ENCODE data around the gene HS3ST1. TPM values are rescaled to one million over a fixed set of nuclear protein-coding genes. Genes with fewer than 3 reads are reported as not detected.

HS3ST1 gene
- total RNA-seq, 4 donors from 2014 or later: 5.0 to 14.1 (median 10.1) TPM

GRCh38 chr4:11424856-11425255 is 3.8 kb downstream of the HS3ST1 start:
- intact Hi-C loops (cut with DNase I; ENCODE audit: low total_unique reads): no loop called here

GRCh38 chr4:11424000-11424399 is 4.7 kb downstream of the HS3ST1 start:
- Histone ChIP-seq H3K27me3 (no peaks in the 10 kb centered on the region), H3K36me3 (no peaks in the 10 kb centered on the region), H3K9me3 (no peaks in the 10 kb centered on the region), H3K4me1 (no peaks in the 10 kb centered on the region), H3K27ac (peak overlapping the region; percentile 18 to 24), H3K4me3 (no peak overlapping the region)
- intact Hi-C loops (cut with DNase I; ENCODE audit: low total_unique reads): no loop called here
- TF ChIP-seq CTCF (IDR thresholded peaks at IDR 0.05) (peak in 1 of 4 experiments; percentile 7), POLR2A (IDR thresholded peaks at IDR 0.05) (no peak)
- DNase-seq: peak in 1 of 2 donors; percentile 22

More at GRCh38 chr4:11424856-11425255, 3.8 kb downstream of the HS3ST1 start:
- Histone ChIP-seq H3K27ac (peak overlapping the region; percentile 19 to 24), H3K36me3 (no peaks in the 10 kb centered on the region), H3K27me3 (no peaks in the 10 kb centered on the region), H3K4me1 (no peaks in the 10 kb centered on the region), H3K4me3 (no peak overlapping the region), H3K9me3 (no peaks in the 10 kb centered on the region)
- no peak for DNase-seq
- no peak for TF ChIP-seq POLR2A (IDR thresholded peaks at IDR 0.05)
- no peak for TF ChIP-seq CTCF (IDR thresholded peaks at IDR 0.05)

GRCh38 chr4:11423465-11423864 is 5.2 kb downstream of the HS3ST1 start:
- H3K4me3 ChIP-seq: no peak overlapping the region
- H3K4me1 ChIP-seq: no peaks in the 10 kb centered on the region
- H3K36me3 ChIP-seq: no peaks in the 10 kb centered on the region
- DNase-seq: peak in 1 of 2 donors; percentile 36
- no peaks in the 10 kb centered on the region for H3K9me3 ChIP-seq
- TF ChIP-seq POLR2A (IDR thresholded peaks at IDR 0.05): no peak
- TF ChIP-seq CTCF (IDR thresholded peaks at IDR 0.05): no peak
- H3K27ac ChIP-seq: peak overlapping the region; percentile 18 to 24
- H3K27me3 ChIP-seq: no peaks in the 10 kb centered on the region
- intact Hi-C loops (cut with DNase I; ENCODE audit: low total_unique reads): no loop called here

- intact Hi-C loops (cut with DNase I; ENCODE audit: low total_unique reads): no loop called here
- H3K4me3 ChIP-seq: no peak overlapping the region
- no peaks in the 10 kb centered on the region for H3K9me3 ChIP-seq
- no peaks in the 10 kb centered on the region for H3K27me3 ChIP-seq
- TF ChIP-seq CTCF (IDR thresholded peaks at IDR 0.05) (no peak), POLR2A (IDR thresholded peaks at IDR 0.05) (no peak)
- DNase-seq: no peak
- no peaks in the 10 kb centered on the region for H3K4me1 ChIP-seq
- H3K27ac ChIP-seq: no peak overlapping the region
- no peaks in the 10 kb centered on the region for H3K36me3 ChIP-seq
Observed at GRCh38 chr4:11421116-11421515, 7.6 kb downstream of the HS3ST1 start.

GRCh38 chr4:11420327-11420726 is 8.4 kb downstream of the HS3ST1 start:
- no peaks in the 10 kb centered on the region for H3K36me3 ChIP-seq
- no peak overlapping the region for H3K27ac ChIP-seq
- DNase-seq: no peak
- no peak overlapping the region for H3K4me3 ChIP-seq
- H3K9me3 ChIP-seq: no peaks in the 10 kb centered on the region
- intact Hi-C loops (cut with DNase I; ENCODE audit: low total_unique reads): no loop called here
- H3K4me1 ChIP-seq: no peaks in the 10 kb centered on the region
- no peaks in the 10 kb centered on the region for H3K27me3 ChIP-seq
- TF ChIP-seq CTCF (IDR thresholded peaks at IDR 0.05) (no peak), POLR2A (IDR thresholded peaks at IDR 0.05) (no peak)
